Suprapubic skin (tissue), 4 donors: ENCODE measurements around the gene GPR22. TPM values are rescaled to one million over a fixed set of nuclear protein-coding genes. Genes with fewer than 3 reads are reported as not detected.

ENCODE experiments used
- DNase-seq, 2 donors: peaks; one replicate each; pipeline ENCODE4 v3.0.0-alpha.2; 2019; ENCODE audit warnings: low spot score in 2 of 2
- H3K27ac ChIP-seq: fragments of 200-600 bp; sonication (generic); one replicate; pipeline ENCODE4 v1.5.1; 2019
- H3K27me3 ChIP-seq: fragments of 200-600 bp; sonication (generic); one replicate; pipeline ENCODE4 v1.5.1; 2019
- H3K36me3 ChIP-seq: fragments of 200-600 bp; sonication (generic); one replicate; pipeline ENCODE4 v1.5.1; 2019
- H3K4me1 ChIP-seq: fragments of 200-600 bp; sonication (generic); one replicate; pipeline ENCODE4 v1.5.1; 2019
- H3K4me3 ChIP-seq: fragments of 200-600 bp; sonication (generic); one replicate; pipeline ENCODE4 v1.5.1; 2019; ENCODE audit warnings: mild to moderate bottlenecking
- H3K9me3 ChIP-seq: fragments of 200-600 bp; sonication (generic); one replicate; pipeline ENCODE4 v1.5.1; 2019
- CTCF ChIP-seq, 2 donors: fragments of 200-600 bp in 1 of 2; fragments of 450-650 bp in 1 of 2; sonication (generic) in 1 of 2; IDR thresholded peaks; one replicate each; pipeline ENCODE4 v1.5.1; 2016 to 2019; ENCODE audit warnings: antibody characterized with exemption in 2 of 2, mild to moderate bottlenecking in 1 of 2, moderate library complexity in 1 of 2
- EP300 ChIP-seq: sonication (generic); formaldehyde crosslinking; IDR thresholded peaks from one replicate; pipeline ENCODE4 v1.6.1; 2017; ENCODE audit warnings: antibody characterized with exemption
- POLR2A ChIP-seq, 2 donors: fragments of 450-650 bp; IDR thresholded peaks; one replicate each; pipeline ENCODE4 v1.6.1; 2017; ENCODE audit warnings: antibody characterized with exemption in 2 of 2, mild to moderate bottlenecking in 2 of 2, moderate library complexity in 2 of 2
- POLR2AphosphoS5 ChIP-seq, 3 donors: sonication (generic); formaldehyde crosslinking; IDR thresholded peaks; one replicate each; pipeline ENCODE4 v1.6.1; 2017; ENCODE audit warnings: antibody characterized with exemption in 3 of 3
- WGBS: methylation state at CpG from one replicate; pipeline ENCODE4 v1.1.5; 2018; 5-methylcytosine and 5-hydroxymethylcytosine counted together
- total RNA-seq, 4 donors: library from RNA; depleted of rRNA; stranded (reverse); fragments of >200 nt; gene quantifications; one replicate each; pipeline ENCODE4 v1.1.0, GENCODE V29; 2016

GPR22 gene
- total RNA-seq, 4 donors from 2014 or later, result not detected

GRCh38 chr7:107474104-107474521, 4.3 kb downstream of the GPR22 start:
- TF ChIP-seq EP300 (no peak), POLR2AphosphoS5 (IDR thresholded peaks at IDR 0.05) (no peak), POLR2A (IDR thresholded peaks at IDR 0.05) (no peak)
- 86% methylated on average over 5 of the region's 5 CpGs for WGBS

GRCh38 chr7:107479303-107479702, 9.4 kb downstream of the GPR22 start:
- no peak overlapping the region for H3K27ac ChIP-seq
- no peaks in the 10 kb centered on the region for H3K4me1 ChIP-seq
- 87% methylated on average over 2 of the region's 2 CpGs for WGBS
- DNase-seq, result no peak
- no peaks in the 10 kb centered on the region for H3K36me3 ChIP-seq
- H3K27me3 ChIP-seq, result no peaks in the 10 kb centered on the region
- H3K9me3 ChIP-seq, result no peaks in the 10 kb centered on the region
- TF ChIP-seq POLR2A (IDR thresholded peaks at IDR 0.05) (no peak), EP300 (no peak), POLR2AphosphoS5 (IDR thresholded peaks at IDR 0.05) (no peak), CTCF (IDR thresholded peaks at IDR 0.05) (no peak)
- H3K4me3 ChIP-seq, result no peak overlapping the region

More at GRCh38 chr7:107474104-107474521, 4.3 kb downstream of the GPR22 start:
- H3K27me3 ChIP-seq, result no peaks in the 10 kb centered on the region
- no peak for DNase-seq
- H3K27ac ChIP-seq, result no peak overlapping the region
- no peaks in the 10 kb centered on the region for H3K4me1 ChIP-seq
- H3K36me3 ChIP-seq, result no peaks in the 10 kb centered on the region
- H3K4me3 ChIP-seq, result no peak overlapping the region
- no peaks in the 10 kb centered on the region for H3K9me3 ChIP-seq

GRCh38 chr7:107480932-107481331, 11.1 kb downstream of the GPR22 start:
- TF ChIP-seq POLR2A (IDR thresholded peaks at IDR 0.05) (no peak), CTCF (IDR thresholded peaks at IDR 0.05) (no peak), POLR2AphosphoS5 (IDR thresholded peaks at IDR 0.05) (no peak), EP300 (no peak)

GRCh38 chr7:107482571-107482970, 12.7 kb downstream of the GPR22 start:
- WGBS, result 94% methylated on average over 1 of the region's 1 CpG
- no peaks in the 10 kb centered on the region for H3K27me3 ChIP-seq
- no peaks in the 10 kb centered on the region for H3K9me3 ChIP-seq
- no peaks in the 10 kb centered on the region for H3K36me3 ChIP-seq
- TF ChIP-seq POLR2AphosphoS5 (IDR thresholded peaks at IDR 0.05) (no peak), EP300 (no peak), POLR2A (IDR thresholded peaks at IDR 0.05) (no peak), CTCF (IDR thresholded peaks at IDR 0.05) (no peak)
- no peaks in the 10 kb centered on the region for H3K4me1 ChIP-seq
- DNase-seq, result no peak
- no peak overlapping the region for H3K27ac ChIP-seq
- H3K4me3 ChIP-seq, result no peak overlapping the region

More at GRCh38 chr7:107480932-107481331, 11.1 kb downstream of the GPR22 start:
- no peaks in the 10 kb centered on the region for H3K9me3 ChIP-seq
- no peaks in the 10 kb centered on the region for H3K27me3 ChIP-seq
- WGBS, result 87% methylated on average over 3 of the region's 3 CpGs
- DNase-seq, result no peak
- no peak overlapping the region for H3K4me3 ChIP-seq
- H3K4me1 ChIP-seq, result no peaks in the 10 kb centered on the region
- no peak overlapping the region for H3K27ac ChIP-seq
- no peaks in the 10 kb centered on the region for H3K36me3 ChIP-seq

- no peaks in the 10 kb centered on the region for H3K36me3 ChIP-seq
- H3K4me1 ChIP-seq, result no peaks in the 10 kb centered on the region
- H3K9me3 ChIP-seq, result no peaks in the 10 kb centered on the region
- DNase-seq, result no peak
- WGBS, result 90% methylated on average over 3 of the region's 3 CpGs
- TF ChIP-seq CTCF (IDR thresholded peaks at IDR 0.05), result no peak
- no peak for TF ChIP-seq POLR2A (IDR thresholded peaks at IDR 0.05)
- TF ChIP-seq EP300, result no peak
- no peak for TF ChIP-seq POLR2AphosphoS5 (IDR thresholded peaks at IDR 0.05)
- no peaks in the 10 kb centered on the region for H3K27me3 ChIP-seq
- no peak overlapping the region for H3K4me3 ChIP-seq
- H3K27ac ChIP-seq, result no peak overlapping the region
Observed at GRCh38 chr7:107486041-107486440, 16.2 kb downstream of the GPR22 start.

- H3K27ac ChIP-seq, result no peak overlapping the region
- no peaks in the 10 kb centered on the region for H3K27me3 ChIP-seq
- TF ChIP-seq POLR2A (IDR thresholded peaks at IDR 0.05), result no peak
- TF ChIP-seq CTCF (IDR thresholded peaks at IDR 0.05), result no peak
- no peak for TF ChIP-seq EP300
- TF ChIP-seq POLR2AphosphoS5 (IDR thresholded peaks at IDR 0.05), result no peak
- WGBS, result 96% methylated on average over 2 of the region's 2 CpGs
- no peaks in the 10 kb centered on the region for H3K9me3 ChIP-seq
- no peaks in the 10 kb centered on the region for H3K4me1 ChIP-seq
- H3K36me3 ChIP-seq, result no peaks in the 10 kb centered on the region
- no peak overlapping the region for H3K4me3 ChIP-seq
- no peak for DNase-seq
Observed at GRCh38 chr7:107492875-107493274, 23.0 kb downstream of the GPR22 start.
